Measurements from ENCODE around the gene ACTR3C.

- TF ChIP-seq FOXM1 (IDR thresholded peaks at IDR 0.05; ENCODE audit: borderline replicate concordance), result no peak
- no peak for TF ChIP-seq FOXA1 (IDR thresholded peaks at IDR 0.05)
- no peak for TF ChIP-seq PKNOX1 (IDR thresholded peaks at IDR 0.05)
- no peak for TF ChIP-seq BHLHE40 (IDR thresholded peaks at IDR 0.05; ENCODE audit: borderline replicate concordance)
- no peak for TF ChIP-seq ZNF384 (IDR thresholded peaks at IDR 0.05)
These were observed 11.9 kb upstream of the ACTR3C start for GRCh38 chr7:150335108-150335773.
